ENCODE measurements around the gene STAT4.

The STAT4 gene

DNA sequence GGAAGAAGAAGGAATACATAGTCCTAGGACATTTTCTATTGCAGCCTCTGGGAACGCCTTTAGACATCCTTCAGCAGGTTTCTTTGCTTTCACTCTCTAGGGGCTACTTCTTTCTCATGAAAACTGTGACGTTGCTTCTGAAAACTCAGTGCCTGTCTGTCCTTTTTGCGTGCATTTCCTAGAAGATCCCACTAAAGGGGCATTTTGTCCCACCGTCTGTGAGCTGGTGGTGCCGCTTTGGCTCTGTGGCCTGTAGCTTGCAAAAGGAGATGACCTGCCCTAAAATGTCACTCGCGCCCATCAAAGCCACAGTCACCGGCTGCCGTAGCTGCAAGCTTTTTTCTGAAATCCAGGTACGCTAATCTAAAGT, 579 bp downstream of the STAT4 start:
- H3K4me2 ChIP-seq (ENCODE audit: low read length), result peak overlapping the region; percentile 70
- no peaks in the 10 kb centered on the region for H3K79me2 ChIP-seq
- H3K9me3 ChIP-seq (ENCODE audit: control insufficient read depth, low read length), result no peaks in the 10 kb centered on the region
- H2AFZ ChIP-seq, result peak overlapping the region; percentile 95
- H3K4me1 ChIP-seq, result peaks cover 5% of the 10 kb centered on the region
- peak overlapping the region; percentile 85 for H3K27ac ChIP-seq
- H3K36me3 ChIP-seq (ENCODE audit: control insufficient read depth, insufficient read depth, low read length), result no peaks in the 10 kb centered on the region
- H3K27me3 ChIP-seq (ENCODE audit: control insufficient read depth, insufficient read depth, low read length), result no peaks in the 10 kb centered on the region
- H3K4me3 ChIP-seq (ENCODE audit: low read depth, low read length), result peak overlapping the region; percentile 55
- no peak overlapping the region for H3K9ac ChIP-seq
- TF ChIP-seq, protein P1, sequence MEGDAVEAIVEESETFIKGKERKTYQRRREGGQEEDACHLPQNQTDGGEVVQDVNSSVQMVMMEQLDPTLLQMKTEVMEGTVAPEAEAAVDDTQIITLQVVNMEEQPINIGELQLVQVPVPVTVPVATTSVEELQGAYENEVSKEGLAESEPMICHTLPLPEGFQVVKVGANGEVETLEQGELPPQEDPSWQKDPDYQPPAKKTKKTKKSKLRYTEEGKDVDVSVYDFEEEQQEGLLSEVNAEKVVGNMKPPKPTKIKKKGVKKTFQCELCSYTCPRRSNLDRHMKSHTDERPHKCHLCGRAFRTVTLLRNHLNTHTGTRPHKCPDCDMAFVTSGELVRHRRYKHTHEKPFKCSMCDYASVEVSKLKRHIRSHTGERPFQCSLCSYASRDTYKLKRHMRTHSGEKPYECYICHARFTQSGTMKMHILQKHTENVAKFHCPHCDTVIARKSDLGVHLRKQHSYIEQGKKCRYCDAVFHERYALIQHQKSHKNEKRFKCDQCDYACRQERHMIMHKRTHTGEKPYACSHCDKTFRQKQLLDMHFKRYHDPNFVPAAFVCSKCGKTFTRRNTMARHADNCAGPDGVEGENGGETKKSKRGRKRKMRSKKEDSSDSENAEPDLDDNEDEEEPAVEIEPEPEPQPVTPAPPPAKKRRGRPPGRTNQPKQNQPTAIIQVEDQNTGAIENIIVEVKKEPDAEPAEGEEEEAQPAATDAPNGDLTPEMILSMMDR (IDR thresholded peaks at IDR 0.05), result no peak

DNA sequence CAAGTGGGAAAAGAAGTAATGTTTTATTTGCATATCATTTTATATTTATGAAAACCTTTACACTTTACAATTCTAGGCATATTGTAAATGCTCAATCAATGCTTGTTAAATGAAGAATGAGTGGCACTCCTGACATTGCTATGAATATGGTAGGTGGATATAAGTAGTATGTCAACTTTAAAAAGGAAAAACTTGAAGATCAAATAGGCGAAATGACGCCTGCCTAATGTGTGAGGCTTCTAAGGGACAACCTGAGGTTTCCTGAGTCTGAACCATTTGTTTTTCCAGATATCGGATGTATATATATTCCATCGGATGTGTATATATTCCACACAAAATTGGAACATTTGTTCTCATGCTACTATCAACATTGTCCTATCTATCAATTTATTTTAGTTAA, 1.4 kb downstream of the STAT4 start:
- H3K27me3 ChIP-seq (ENCODE audit: control insufficient read depth, insufficient read depth, low read length), result no peaks in the 10 kb centered on the region
- no peak overlapping the region for H3K9ac ChIP-seq
- TF ChIP-seq, protein P1 (IDR thresholded peaks at IDR 0.05), result no peak
- no peaks in the 10 kb centered on the region for H3K36me3 ChIP-seq (ENCODE audit: control insufficient read depth, insufficient read depth, low read length)
- no peak overlapping the region for H3K27ac ChIP-seq
- H2AFZ ChIP-seq, result no peak overlapping the region
- no peaks in the 10 kb centered on the region for H3K79me2 ChIP-seq
- H3K9me3 ChIP-seq (ENCODE audit: control insufficient read depth, low read length), result no peaks in the 10 kb centered on the region
- H3K4me1 ChIP-seq, result peaks cover 5% of the 10 kb centered on the region
- no peak overlapping the region for H3K4me2 ChIP-seq (ENCODE audit: low read length)
- H3K4me3 ChIP-seq (ENCODE audit: low read depth, low read length), result no peak overlapping the region

DNA sequence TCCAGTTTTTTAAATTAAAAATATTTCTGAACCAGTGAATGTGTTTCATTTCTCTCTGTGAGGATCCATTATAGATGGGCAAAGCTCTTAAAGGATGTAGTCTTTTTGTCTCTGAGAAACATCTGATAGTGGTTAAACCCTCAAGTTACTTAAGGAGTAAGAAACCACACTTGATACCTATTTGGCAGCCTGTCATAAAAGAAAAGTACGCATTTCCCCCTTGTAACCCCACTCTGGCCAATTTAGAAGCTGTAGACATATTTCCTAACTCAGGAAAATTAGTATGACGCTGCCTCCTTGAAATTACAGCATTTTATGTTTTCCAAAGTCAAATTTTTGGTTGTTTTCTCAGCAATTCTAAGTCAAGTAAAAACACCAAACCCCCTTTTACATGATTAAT, 2.0 kb downstream of the STAT4 start:
- no peak overlapping the region for H3K4me3 ChIP-seq (ENCODE audit: low read depth, low read length)
- H3K4me2 ChIP-seq (ENCODE audit: low read length), result no peak overlapping the region
- no peaks in the 10 kb centered on the region for H3K27me3 ChIP-seq (ENCODE audit: control insufficient read depth, insufficient read depth, low read length)
- no peaks in the 10 kb centered on the region for H3K36me3 ChIP-seq (ENCODE audit: control insufficient read depth, insufficient read depth, low read length)
- TF ChIP-seq, protein P1 (IDR thresholded peaks at IDR 0.05), result no peak
- no peaks in the 10 kb centered on the region for H3K9me3 ChIP-seq (ENCODE audit: control insufficient read depth, low read length)
- no peaks in the 10 kb centered on the region for H3K79me2 ChIP-seq
- no peak overlapping the region for H2AFZ ChIP-seq
- H3K4me1 ChIP-seq, result peaks cover 5% of the 10 kb centered on the region
- no peak overlapping the region for H3K27ac ChIP-seq
- H3K9ac ChIP-seq, result no peak overlapping the region

DNA sequence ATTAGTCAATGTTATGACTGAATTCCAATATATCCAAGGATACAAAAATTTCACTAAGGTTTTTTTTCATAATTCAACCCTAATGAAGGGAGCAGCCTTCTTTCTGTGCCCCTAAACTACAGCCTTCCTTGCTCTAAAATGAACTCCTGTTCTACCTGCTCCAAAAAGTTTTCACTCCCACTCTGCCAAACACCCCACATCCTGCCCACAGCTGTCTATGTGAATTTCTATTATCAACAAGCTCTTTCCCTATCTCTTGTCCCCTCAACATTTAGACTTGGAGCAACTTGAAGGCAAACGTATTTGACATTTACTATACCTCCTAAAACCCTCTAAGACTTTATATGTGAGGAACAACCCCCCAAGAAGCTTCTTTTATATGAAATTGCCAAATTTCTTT, 2.5 kb downstream of the STAT4 start:
- H3K79me2 ChIP-seq, result no peaks in the 10 kb centered on the region
- H3K4me3 ChIP-seq (ENCODE audit: low read depth, low read length), result no peak overlapping the region
- no peak overlapping the region for H3K9ac ChIP-seq
- H3K27ac ChIP-seq, result no peak overlapping the region
- no peaks in the 10 kb centered on the region for H3K9me3 ChIP-seq (ENCODE audit: control insufficient read depth, low read length)
- TF ChIP-seq, protein P1 (IDR thresholded peaks at IDR 0.05), result no peak
- H3K36me3 ChIP-seq (ENCODE audit: control insufficient read depth, insufficient read depth, low read length), result no peaks in the 10 kb centered on the region
- H2AFZ ChIP-seq, result no peak overlapping the region
- H3K27me3 ChIP-seq (ENCODE audit: control insufficient read depth, insufficient read depth, low read length), result no peaks in the 10 kb centered on the region
- H3K4me1 ChIP-seq, result peaks cover 5% of the 10 kb centered on the region
- no peak overlapping the region for H3K4me2 ChIP-seq (ENCODE audit: low read length)

DNA sequence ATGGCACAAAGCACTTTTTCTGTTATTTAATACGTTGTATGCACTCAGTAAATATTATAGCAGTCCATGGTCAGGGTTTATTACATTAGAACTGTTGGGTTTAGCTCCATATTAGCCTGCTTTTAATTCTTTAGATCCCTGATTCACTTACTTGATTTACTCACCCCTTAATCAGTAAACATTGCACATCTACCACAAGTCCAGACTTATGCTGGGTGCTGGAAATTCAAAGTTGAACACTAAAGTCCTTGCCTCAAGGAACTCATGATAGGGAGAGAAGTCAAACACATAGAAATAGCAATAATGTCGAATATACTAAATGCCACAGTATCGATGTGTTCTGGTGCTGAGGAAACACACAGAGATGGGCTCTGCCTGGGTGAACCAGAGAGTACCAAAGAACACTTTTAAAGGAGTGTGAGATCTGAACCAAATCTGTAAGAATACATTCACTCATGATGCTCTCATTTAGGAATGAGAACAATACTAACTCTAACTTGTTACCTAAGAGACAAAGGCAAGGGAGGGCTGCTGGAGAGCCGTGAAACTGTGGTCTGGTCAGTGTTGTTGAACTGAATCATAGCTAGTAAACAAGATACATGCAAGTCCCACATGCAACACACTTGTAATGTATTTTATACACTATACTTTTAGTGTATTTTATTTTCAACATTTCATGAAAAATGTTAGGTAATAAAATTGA, 4.9 kb downstream of the STAT4 start:
- H3K9ac ChIP-seq, result no peak overlapping the region
- H3K36me3 ChIP-seq (ENCODE audit: control insufficient read depth, insufficient read depth, low read length), result no peaks in the 10 kb centered on the region
- no peaks in the 10 kb centered on the region for H3K4me1 ChIP-seq
- no peaks in the 10 kb centered on the region for H3K27me3 ChIP-seq (ENCODE audit: control insufficient read depth, insufficient read depth, low read length)
- TF ChIP-seq, protein P1 (IDR thresholded peaks at IDR 0.05), result no peak
- no peak overlapping the region for H3K27ac ChIP-seq
- H3K4me3 ChIP-seq (ENCODE audit: low read depth, low read length), result no peak overlapping the region
- H3K4me2 ChIP-seq (ENCODE audit: low read length), result no peak overlapping the region
- no peaks in the 10 kb centered on the region for H3K9me3 ChIP-seq (ENCODE audit: control insufficient read depth, low read length)
- no peak overlapping the region for H2AFZ ChIP-seq
- H3K79me2 ChIP-seq, result no peaks in the 10 kb centered on the region

Data from parathyroid adenoma (tissue), 2 donors.